ENCODE data around the gene TMIE. TPM values are rescaled to one million over a fixed set of nuclear protein-coding genes. Genes with fewer than 3 reads are reported as not detected.

The TMIE gene
- polyA plus RNA-seq, 1 donor (not counting 4 experiments of a cell fraction or from before 2014, with no cell fraction given): 0.07 TPM

DNA sequence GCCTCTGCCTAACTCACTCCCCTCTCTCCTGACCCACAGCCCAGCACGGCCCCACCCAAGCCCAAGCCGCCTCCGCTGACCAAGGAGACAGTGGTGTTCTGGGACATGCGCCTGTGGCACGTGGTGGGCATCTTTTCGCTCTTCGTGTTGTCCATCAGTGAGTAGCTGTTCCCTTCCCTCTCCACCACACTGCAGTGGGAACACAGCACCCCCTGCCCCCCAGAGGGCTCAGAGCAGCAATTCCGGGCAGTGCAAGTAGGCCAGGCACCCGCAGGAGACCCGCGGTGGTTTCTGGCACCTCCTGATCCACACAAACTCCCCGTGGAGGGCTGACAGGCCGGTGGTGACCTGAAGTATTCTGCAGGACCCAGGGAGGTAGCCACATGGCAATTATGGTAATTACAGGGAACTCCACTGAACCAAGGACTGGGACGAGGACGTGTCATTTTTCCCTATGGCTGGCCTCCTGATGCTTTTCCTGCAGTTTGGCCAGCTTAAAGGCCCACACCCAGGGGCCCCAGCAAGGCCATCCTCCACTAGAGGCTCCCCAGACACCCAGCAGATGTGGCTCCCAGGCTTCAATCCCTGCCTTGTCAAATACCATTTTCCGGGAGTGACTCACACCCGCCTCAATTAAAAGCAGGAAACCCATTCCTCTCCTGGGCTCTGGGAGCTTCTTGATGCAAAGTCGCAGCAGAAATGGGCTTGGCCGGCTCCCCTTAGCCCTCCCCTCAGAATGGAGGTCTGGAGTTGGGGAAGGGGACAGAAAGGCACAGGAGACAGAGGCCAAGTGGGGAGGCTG, 4.8 kb downstream of the TMIE start:
- no peak for FAIRE-seq
- no peak overlapping the region for H3K4me2 ChIP-seq (ENCODE audit: control insufficient read depth, extremely low read depth, insufficient read depth, low read depth, low read length)

GRCh38 chr3:46706771-46707582, 5.8 kb downstream of the TMIE start:
- TF ChIP-seq EZH2 (IDR thresholded peaks at IDR 0.05; ENCODE audit: low read length): no peak
- TF ChIP-seq, protein P1, sequence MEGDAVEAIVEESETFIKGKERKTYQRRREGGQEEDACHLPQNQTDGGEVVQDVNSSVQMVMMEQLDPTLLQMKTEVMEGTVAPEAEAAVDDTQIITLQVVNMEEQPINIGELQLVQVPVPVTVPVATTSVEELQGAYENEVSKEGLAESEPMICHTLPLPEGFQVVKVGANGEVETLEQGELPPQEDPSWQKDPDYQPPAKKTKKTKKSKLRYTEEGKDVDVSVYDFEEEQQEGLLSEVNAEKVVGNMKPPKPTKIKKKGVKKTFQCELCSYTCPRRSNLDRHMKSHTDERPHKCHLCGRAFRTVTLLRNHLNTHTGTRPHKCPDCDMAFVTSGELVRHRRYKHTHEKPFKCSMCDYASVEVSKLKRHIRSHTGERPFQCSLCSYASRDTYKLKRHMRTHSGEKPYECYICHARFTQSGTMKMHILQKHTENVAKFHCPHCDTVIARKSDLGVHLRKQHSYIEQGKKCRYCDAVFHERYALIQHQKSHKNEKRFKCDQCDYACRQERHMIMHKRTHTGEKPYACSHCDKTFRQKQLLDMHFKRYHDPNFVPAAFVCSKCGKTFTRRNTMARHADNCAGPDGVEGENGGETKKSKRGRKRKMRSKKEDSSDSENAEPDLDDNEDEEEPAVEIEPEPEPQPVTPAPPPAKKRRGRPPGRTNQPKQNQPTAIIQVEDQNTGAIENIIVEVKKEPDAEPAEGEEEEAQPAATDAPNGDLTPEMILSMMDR (optimal IDR thresholded peaks at IDR 0.05 in 1 of 3, IDR thresholded peaks at IDR 0.05 in 1 of 3, conservative IDR thresholded peaks at IDR 0.05 in 1 of 3; ENCODE audit: extremely low read depth in 1 of 3, insufficient read depth in 2 of 3, low read length in 3 of 3): no peak
- H3K9me1 ChIP-seq (ENCODE audit: control insufficient read depth, extremely low read depth, insufficient read depth, low read length): no peaks in the 10 kb centered on the region
- H2AFZ ChIP-seq (ENCODE audit: control insufficient read depth, low read length): no peak overlapping the region
- H3K4me2 ChIP-seq (ENCODE audit: control insufficient read depth, extremely low read depth, insufficient read depth, low read depth, low read length): no peak overlapping the region
- H3K27me3 ChIP-seq (ENCODE audit: control insufficient read depth, extremely low read depth, insufficient read depth, low read length): peaks cover 20% of the 10 kb centered on the region
- H3K36me3 ChIP-seq (ENCODE audit: control insufficient read depth in 2 of 2, extremely low read depth in 1 of 2, insufficient read depth in 2 of 2, low read length in 2 of 2): no peaks in the 10 kb centered on the region
- H3K9me3 ChIP-seq (ENCODE audit: control insufficient read depth, low read depth, low read length): no peaks in the 10 kb centered on the region
- no peak overlapping the region for H3K27ac ChIP-seq (ENCODE audit: control insufficient read depth, insufficient read depth, low read length)
- no peaks in the 10 kb centered on the region for H4K20me1 ChIP-seq (ENCODE audit: control insufficient read depth, extremely low read depth, insufficient read depth, low read length)
- H3K4me3 ChIP-seq (ENCODE audit: control insufficient read depth in 2 of 3, extremely low read depth in 1 of 3, insufficient read depth in 2 of 3, low read depth in 1 of 3, low read length in 3 of 3): no peak overlapping the region
- dilution Hi-C loops (cut with MboI; ENCODE audit: extremely low pct_ligation_motif_present, low sequenced_read_pairs): no loop called here
- no peaks in the 10 kb centered on the region for H3K79me2 ChIP-seq (ENCODE audit: control insufficient read depth, insufficient read depth, low read length)
- H3K9ac ChIP-seq (ENCODE audit: control insufficient read depth, extremely low read depth, insufficient read depth, low read length): no peak overlapping the region
- H3K4me1 ChIP-seq (ENCODE audit: control insufficient read depth, extremely low read depth, insufficient read depth, low read length): no peaks in the 10 kb centered on the region
- no peak for FAIRE-seq
- DNase-seq (ENCODE audit: low read depth, low spot score): no peak

More for the DNA sequence above, 4.8 kb downstream of the TMIE start:
- Histone ChIP-seq H3K27ac (ENCODE audit: control insufficient read depth, insufficient read depth, low read length) (no peak overlapping the region), H3K27me3 (ENCODE audit: control insufficient read depth, extremely low read depth, insufficient read depth, low read length) (peaks cover 27% of the 10 kb centered on the region), H3K9me3 (ENCODE audit: control insufficient read depth, low read depth, low read length) (no peaks in the 10 kb centered on the region), H2AFZ (ENCODE audit: control insufficient read depth, low read length) (no peak overlapping the region), H3K79me2 (ENCODE audit: control insufficient read depth, insufficient read depth, low read length) (no peaks in the 10 kb centered on the region), H3K36me3 (ENCODE audit: control insufficient read depth in 2 of 2, extremely low read depth in 1 of 2, insufficient read depth in 2 of 2, low read length in 2 of 2) (no peaks in the 10 kb centered on the region), H4K20me1 (ENCODE audit: control insufficient read depth, extremely low read depth, insufficient read depth, low read length) (no peaks in the 10 kb centered on the region), H3K9me1 (ENCODE audit: control insufficient read depth, extremely low read depth, insufficient read depth, low read length) (no peaks in the 10 kb centered on the region), H3K4me3 (ENCODE audit: control insufficient read depth in 2 of 3, extremely low read depth in 1 of 3, insufficient read depth in 2 of 3, low read depth in 1 of 3, low read length in 3 of 3) (no peak overlapping the region), H3K9ac (ENCODE audit: control insufficient read depth, extremely low read depth, insufficient read depth, low read length) (no peak overlapping the region), H3K4me1 (ENCODE audit: control insufficient read depth, extremely low read depth, insufficient read depth, low read length) (no peaks in the 10 kb centered on the region)
- dilution Hi-C loops (cut with MboI; ENCODE audit: extremely low pct_ligation_motif_present, low sequenced_read_pairs): no loop called here
- DNase-seq (ENCODE audit: low read depth, low spot score): no peak
- TF ChIP-seq EZH2 (IDR thresholded peaks at IDR 0.05; ENCODE audit: low read length): no peak
- TF ChIP-seq, protein P1 (optimal IDR thresholded peaks at IDR 0.05 in 1 of 3, IDR thresholded peaks at IDR 0.05 in 1 of 3, conservative IDR thresholded peaks at IDR 0.05 in 1 of 3; ENCODE audit: extremely low read depth in 1 of 3, insufficient read depth in 2 of 3, low read length in 3 of 3): peak in 1 of 3 experiments; percentile 15
